Upper lobe of left lung (tissue), 6 donors: Measurements from ENCODE around the gene FOXP2. TPM values are rescaled to one million over a fixed set of nuclear protein-coding genes. Genes with fewer than 3 reads are reported as not detected.

ENCODE experiments used
- ATAC-seq, 2 donors: fragments of 200-7000 bp; cut with Tn5 transposase; one replicate each; pipeline ENCODE4 v1.9.1; 2022; ENCODE audit warnings: mild to moderate bottlenecking in 2 of 2, moderate library complexity in 2 of 2; ENCODE audit not compliant: low FRiP score in 2 of 2
- DNase-seq, 2 donors: peaks; one replicate each; pipeline ENCODE4 v3.0.0-alpha.2; 2019 to 2020
- H3K27ac ChIP-seq, 4 donors: fragments of 200-600 bp; sonication (generic); one replicate each; pipeline ENCODE4 v1.5.1; 2016 to 2019
- H3K27me3 ChIP-seq, 4 donors: fragments of 200-600 bp; sonication (generic); one replicate each; pipeline ENCODE4 v1.5.1; 2017 to 2019
- H3K36me3 ChIP-seq, 4 donors: fragments of 200-600 bp; sonication (generic); one replicate each; pipeline ENCODE4 v1.5.1; 2016 to 2019
- H3K4me1 ChIP-seq, 4 donors: fragments of 200-600 bp; sonication (generic); one replicate each; pipeline ENCODE4 v1.5.1; 2018 to 2019
- H3K4me3 ChIP-seq, 4 donors: fragments of 200-600 bp; sonication (generic); one replicate each; pipeline ENCODE4 v1.5.1; 2017 to 2019; ENCODE audit warnings: mild to moderate bottlenecking in 2 of 4, moderate library complexity in 1 of 4
- H3K9me3 ChIP-seq, 4 donors: fragments of 200-600 bp; sonication (generic); one replicate each; pipeline ENCODE4 v1.5.1; 2018 to 2019
- CTCF ChIP-seq, 6 experiments: fragments of 450-650 bp in 4 of 6; fragments of 200-600 bp in 2 of 6; sonication (generic) in 2 of 6; IDR thresholded peaks; one replicate each; pipeline ENCODE4 v1.5.1; 2016 to 2019; ENCODE audit warnings: antibody characterized with exemption in 6 of 6
- EP300 ChIP-seq, 4 donors: sonication (generic); formaldehyde crosslinking; IDR thresholded peaks; one replicate each; pipeline ENCODE4 v1.5.1; 2017; ENCODE audit warnings: antibody characterized with exemption in 4 of 4, control low read depth in 2 of 4
- POLR2A ChIP-seq, 4 donors: fragments of 450-650 bp; IDR thresholded peaks; one replicate each; pipeline ENCODE4 v1.5.1; 2016 to 2017; ENCODE audit warnings: antibody characterized with exemption in 4 of 4, mild to moderate bottlenecking in 2 of 4
- POLR2AphosphoS5 ChIP-seq, 2 donors: sonication (generic); formaldehyde crosslinking; IDR thresholded peaks; one replicate each; pipeline ENCODE4 v1.5.1; 2017; ENCODE audit warnings: antibody characterized with exemption in 2 of 2
- WGBS, 2 donors: methylation state at CpG; one replicate each; pipeline ENCODE4 v1.1.5; 2017 to 2018; 5-methylcytosine and 5-hydroxymethylcytosine counted together
- total RNA-seq, 6 donors: library from RNA; depleted of rRNA in 4 of 6; stranded (reverse); fragments of >200 nt in 4 of 6; gene quantifications; one replicate each; pipeline versions ENCODE4 v1.1.0 to v1.2.1, GENCODE V29; 2016 to 2021
- donor health status: DM: no; HTN: no; CAD: no; lungs with moderate emphysema.
- donor health status: DM: no; HTN: yes; CAD: no; lungs with severe emphysema.

Gene FOXP2
- total RNA-seq, 6 donors from 2014 or later = 3.4 to 24.1 (median 7.3) TPM

- no peaks in the 10 kb centered on the region for H3K9me3 ChIP-seq
- no peak overlapping the region for H3K4me3 ChIP-seq
- H3K27me3 ChIP-seq = no peaks in the 10 kb centered on the region
- H3K4me1 ChIP-seq = no peaks in the 10 kb centered on the region
- no peak overlapping the region for H3K27ac ChIP-seq
- H3K36me3 ChIP-seq = no peaks in the 10 kb centered on the region
- DNase-seq = no peak
- no peak for ATAC-seq
- TF ChIP-seq EP300 (IDR thresholded peaks at IDR 0.05) (no peak), POLR2A (IDR thresholded peaks at IDR 0.05) (no peak)
- WGBS, 2 donors = 68 to 81% methylated on average over 2 of the region's 2 CpGs
Observed at GRCh38 chr7:114444196-114444595, 29.6 kb downstream of the FOXP2 start.

DNA sequence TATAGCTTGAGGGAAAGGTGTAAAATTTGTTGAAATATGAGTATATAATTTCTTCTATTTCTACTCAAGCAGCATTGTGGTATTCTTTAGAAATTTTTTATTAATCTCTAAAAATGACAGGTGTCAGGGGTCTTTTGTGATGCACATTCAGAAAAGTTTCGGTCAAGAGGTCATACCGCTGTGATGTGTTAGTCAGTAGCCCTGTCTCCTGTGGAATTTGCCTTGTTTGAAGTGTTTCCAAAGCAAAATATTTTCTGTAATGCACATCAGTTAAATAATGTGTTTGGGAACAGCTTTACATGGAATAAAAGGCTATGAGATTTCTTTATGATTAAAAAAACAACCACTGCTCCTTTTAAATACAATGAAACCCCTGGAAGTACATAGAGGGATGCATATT lies 35.8 kb downstream of the FOXP2 start:
- Histone ChIP-seq H3K36me3 (no peaks in the 10 kb centered on the region), H3K27me3 (no peaks in the 10 kb centered on the region), H3K27ac (no peak overlapping the region), H3K4me3 (no peak overlapping the region), H3K9me3 (no peaks in the 10 kb centered on the region), H3K4me1 (no peaks in the 10 kb centered on the region)
- no peak for ATAC-seq
- WGBS, 2 donors = 92 to 94% methylated on average over 2 of the region's 2 CpGs
- no peak for DNase-seq
- no peak for TF ChIP-seq POLR2A (IDR thresholded peaks at IDR 0.05)
- no peak for TF ChIP-seq CTCF (IDR thresholded peaks at IDR 0.05)
- TF ChIP-seq POLR2AphosphoS5 (IDR thresholded peaks at IDR 0.05) = no peak
- no peak for TF ChIP-seq EP300 (IDR thresholded peaks at IDR 0.05)

DNA sequence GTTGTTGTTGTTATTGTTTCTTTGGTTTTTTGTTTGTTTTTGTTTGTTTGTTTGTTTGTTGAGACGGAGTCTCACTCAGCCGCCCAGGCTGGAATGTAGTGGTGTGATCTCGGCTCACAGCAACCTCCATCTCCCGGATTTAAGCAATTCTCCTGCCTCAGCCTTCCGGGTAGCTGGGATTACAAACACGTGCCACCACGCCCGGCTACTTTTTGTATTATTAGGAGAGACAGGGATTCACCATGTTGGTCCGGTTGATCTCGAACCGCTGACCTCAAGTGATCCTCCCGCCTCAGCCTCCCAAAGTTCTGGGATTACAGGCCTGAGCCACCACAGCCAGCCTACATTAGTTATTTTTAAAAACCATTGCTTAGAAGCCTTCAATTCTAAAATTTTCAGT lies 45.0 kb downstream of the FOXP2 start:
- H3K27ac ChIP-seq = no peak overlapping the region
- DNase-seq (no peak), ATAC-seq (no peak)
- no peaks in the 10 kb centered on the region for H3K9me3 ChIP-seq
- no peak overlapping the region for H3K4me3 ChIP-seq
- H3K27me3 ChIP-seq = no peaks in the 10 kb centered on the region
- WGBS, 2 donors = 94 to 96% methylated on average over 12 of the region's 12 CpGs
- no peaks in the 10 kb centered on the region for H3K4me1 ChIP-seq
- TF ChIP-seq POLR2A (IDR thresholded peaks at IDR 0.05) = no peak
- no peaks in the 10 kb centered on the region for H3K36me3 ChIP-seq

DNA sequence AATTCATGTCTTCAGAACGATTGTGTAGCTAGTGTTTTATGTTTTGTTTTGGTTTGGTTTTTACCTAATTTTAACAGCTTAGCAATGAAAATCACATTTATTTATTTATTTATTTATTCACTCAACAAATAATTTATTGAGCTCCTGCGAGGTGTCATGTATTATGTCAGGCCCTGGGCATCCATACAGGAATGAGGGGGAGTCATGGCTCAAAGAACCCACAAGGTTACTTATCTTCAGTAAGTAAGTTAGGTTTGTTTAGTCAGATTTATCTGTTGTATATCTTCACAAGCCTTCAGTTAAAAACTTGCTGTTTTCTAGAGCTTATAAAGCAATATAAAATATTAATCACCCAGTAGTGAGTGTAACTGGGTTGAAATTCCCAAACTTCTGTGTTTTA lies 45.4 kb downstream of the FOXP2 start:
- ATAC-seq (no peak), DNase-seq (no peak)
- no peak overlapping the region for H3K4me3 ChIP-seq
- H3K27ac ChIP-seq = no peak overlapping the region
- no peaks in the 10 kb centered on the region for H3K9me3 ChIP-seq
- no peaks in the 10 kb centered on the region for H3K4me1 ChIP-seq
- H3K36me3 ChIP-seq = no peaks in the 10 kb centered on the region
- TF ChIP-seq POLR2AphosphoS5 (IDR thresholded peaks at IDR 0.05) (no peak), CTCF (IDR thresholded peaks at IDR 0.05) (no peak), POLR2A (IDR thresholded peaks at IDR 0.05) (no peak), EP300 (IDR thresholded peaks at IDR 0.05) (no peak)
- no peaks in the 10 kb centered on the region for H3K27me3 ChIP-seq
- 82 to 88% methylated on average over 2 of the region's 2 CpGs for WGBS, 2 donors

- no peak for ATAC-seq
Observed at GRCh38 chr7:114466917-114467316, 52.3 kb downstream of the FOXP2 start.

More at GRCh38 chr7:114466917-114467316, 52.3 kb downstream of the FOXP2 start:
- no peak overlapping the region for H3K4me3 ChIP-seq
- no peaks in the 10 kb centered on the region for H3K4me1 ChIP-seq
- no peak for DNase-seq
- no peak overlapping the region for H3K27ac ChIP-seq
- H3K9me3 ChIP-seq = no peaks in the 10 kb centered on the region
- H3K36me3 ChIP-seq = no peaks in the 10 kb centered on the region
- TF ChIP-seq POLR2AphosphoS5 (IDR thresholded peaks at IDR 0.05) (no peak), CTCF (IDR thresholded peaks at IDR 0.05) (no peak), POLR2A (IDR thresholded peaks at IDR 0.05) (no peak), EP300 (IDR thresholded peaks at IDR 0.05) (no peak)
- no peaks in the 10 kb centered on the region for H3K27me3 ChIP-seq
